ENCODE measurements around the gene MCM5. TPM values are rescaled to one million over a fixed set of nuclear protein-coding genes. Genes with fewer than 3 reads are reported as not detected.

MCM5 gene
- total RNA-seq, 1 donor from 2014 or later: 178 TPM

GRCh38 chr22:35462498-35463230 lies 62.7 kb downstream of the MCM5 start:
- POLR2A ChIA-PET: no interaction called here
- CTCF ChIA-PET: no interaction called here
- DNase-seq: no peak
- Mint-ChIP-seq H3K9me3 (no peaks in the 10 kb centered on the region), H3K27me3 (no peaks in the 10 kb centered on the region), H3K36me3 (ENCODE audit: low read depth) (peaks cover 5% of the 10 kb centered on the region), H3K27ac (no peak overlapping the region), H3K4me1 (peaks cover 13% of the 10 kb centered on the region), H3K4me3 (no peak overlapping the region)
- ATAC-seq (ENCODE audit: low read depth): no peak
- intact Hi-C loops (cut with micrococcal nuclease): no loop called here
- TF ChIP-seq CTCF (IDR thresholded peaks at IDR 0.05): no peak

GRCh38 chr22:35463231-35463933 lies 63.4 kb downstream of the MCM5 start:
- DNase-seq: no peak
- no peaks in the 10 kb centered on the region for H3K9me3 Mint-ChIP-seq
- peaks cover 5% of the 10 kb centered on the region for H3K36me3 Mint-ChIP-seq (ENCODE audit: low read depth)
- ChIA-PET CTCF (no interaction called here), POLR2A (no interaction called here)
- no peak overlapping the region for H3K4me3 Mint-ChIP-seq
- no peak overlapping the region for H3K27ac Mint-ChIP-seq
- no peaks in the 10 kb centered on the region for H3K27me3 Mint-ChIP-seq
- H3K4me1 Mint-ChIP-seq: peaks cover 13% of the 10 kb centered on the region
- no peak for TF ChIP-seq CTCF (IDR thresholded peaks at IDR 0.05)
- intact Hi-C loops (cut with micrococcal nuclease): no loop called here
- no peak for ATAC-seq (ENCODE audit: low read depth)

DNA sequence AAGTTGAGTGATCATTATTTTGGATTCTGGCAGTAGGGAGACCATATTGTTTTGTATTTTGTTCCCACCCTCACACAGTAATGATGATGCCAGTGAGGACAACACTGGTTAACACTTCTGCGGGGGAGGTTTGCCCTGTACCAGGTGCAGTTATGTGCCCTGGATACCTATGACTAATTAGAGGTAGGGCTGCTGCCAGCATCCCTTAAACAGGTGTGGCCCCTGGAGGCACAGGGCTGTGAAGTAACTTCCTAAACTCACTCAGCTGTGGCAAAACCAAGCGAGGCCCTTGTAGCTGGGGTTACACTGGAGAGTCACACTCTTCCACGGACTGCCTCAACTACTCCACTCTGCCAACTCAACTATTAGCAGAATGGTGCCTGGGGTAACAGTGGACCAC lies 64.5 kb downstream of the MCM5 start:
- ATAC-seq (ENCODE audit: low read depth): no peak
- DNase-seq: no peak
- peaks cover 5% of the 10 kb centered on the region for H3K36me3 Mint-ChIP-seq (ENCODE audit: low read depth)
- H3K27ac Mint-ChIP-seq: no peak overlapping the region
- ChIA-PET POLR2A (no interaction called here), CTCF (no interaction called here)
- H3K4me1 Mint-ChIP-seq: peaks cover 13% of the 10 kb centered on the region
- no peak overlapping the region for H3K4me3 Mint-ChIP-seq
- TF ChIP-seq CTCF (IDR thresholded peaks at IDR 0.05): no peak
- H3K9me3 Mint-ChIP-seq: no peaks in the 10 kb centered on the region
- no peaks in the 10 kb centered on the region for H3K27me3 Mint-ChIP-seq
- intact Hi-C loops (cut with micrococcal nuclease): no loop called here

- peaks cover 5% of the 10 kb centered on the region for H3K36me3 Mint-ChIP-seq (ENCODE audit: low read depth)
- ATAC-seq (ENCODE audit: low read depth) (no peak), DNase-seq (no peak)
- no peak for TF ChIP-seq CTCF (IDR thresholded peaks at IDR 0.05)
- H3K27me3 Mint-ChIP-seq: no peaks in the 10 kb centered on the region
- no peaks in the 10 kb centered on the region for H3K9me3 Mint-ChIP-seq
- no peak overlapping the region for H3K27ac Mint-ChIP-seq
- intact Hi-C loops (cut with micrococcal nuclease): no loop called here
- ChIA-PET CTCF (no interaction called here), POLR2A (no interaction called here)
- H3K4me3 Mint-ChIP-seq: no peak overlapping the region
- peaks cover 13% of the 10 kb centered on the region for H3K4me1 Mint-ChIP-seq
Observed at GRCh38 chr22:35465109-35465701, 65.3 kb downstream of the MCM5 start.

- no peaks in the 10 kb centered on the region for H3K27me3 Mint-ChIP-seq
- no peak overlapping the region for H3K4me3 Mint-ChIP-seq
- CTCF ChIA-PET: no interaction called here
- TF ChIP-seq CTCF (IDR thresholded peaks at IDR 0.05): no peak
- peaks cover 13% of the 10 kb centered on the region for H3K4me1 Mint-ChIP-seq
- H3K36me3 Mint-ChIP-seq (ENCODE audit: low read depth): peaks cover 17% of the 10 kb centered on the region
- intact Hi-C loops (cut with micrococcal nuclease): no loop called here
- H3K27ac Mint-ChIP-seq: no peak overlapping the region
- peaks cover 6% of the 10 kb centered on the region for H3K9me3 Mint-ChIP-seq
- POLR2A ChIA-PET: interaction anchor here (0.7 kb wide), 1 partner anchor 197 kb away, joined by 3 read pairs; no protein-coding TSS in a partner anchor
- ATAC-seq (ENCODE audit: low read depth) (no peak), DNase-seq (no peak)
Observed at GRCh38 chr22:35467681-35468434, 67.9 kb downstream of the MCM5 start.
